KOPT-K1 (cell line): Measurements from ENCODE around the gene NAP1L4.

ENCODE experiments used
- H3K27ac ChIP-seq: fragments of 200-600 bp; sonication (generic); 2 replicates; pipeline ENCODE4 v1.5.1; 2016; ENCODE audit warnings: antibody characterized with exemption, mild to moderate bottlenecking, low read depth, low read length; ENCODE audit not compliant: poor library complexity, severe bottlenecking
- H3K36me3 ChIP-seq: fragments of 200-600 bp; sonication (generic); 2 replicates; pipeline ENCODE4 v1.5.1; 2017; ENCODE audit warnings: antibody characterized with exemption, mild to moderate bottlenecking, low read length, moderate library complexity; ENCODE audit not compliant: insufficient read depth
- H3K9me3 ChIP-seq: fragments of 200-600 bp; sonication (generic); 2 replicates; pipeline ENCODE4 v1.5.1; 2017; ENCODE audit warnings: antibody characterized with exemption, low read length, mild to moderate bottlenecking; ENCODE audit not compliant: insufficient read depth, poor library complexity, severe bottlenecking

NAP1L4 gene

DNA sequence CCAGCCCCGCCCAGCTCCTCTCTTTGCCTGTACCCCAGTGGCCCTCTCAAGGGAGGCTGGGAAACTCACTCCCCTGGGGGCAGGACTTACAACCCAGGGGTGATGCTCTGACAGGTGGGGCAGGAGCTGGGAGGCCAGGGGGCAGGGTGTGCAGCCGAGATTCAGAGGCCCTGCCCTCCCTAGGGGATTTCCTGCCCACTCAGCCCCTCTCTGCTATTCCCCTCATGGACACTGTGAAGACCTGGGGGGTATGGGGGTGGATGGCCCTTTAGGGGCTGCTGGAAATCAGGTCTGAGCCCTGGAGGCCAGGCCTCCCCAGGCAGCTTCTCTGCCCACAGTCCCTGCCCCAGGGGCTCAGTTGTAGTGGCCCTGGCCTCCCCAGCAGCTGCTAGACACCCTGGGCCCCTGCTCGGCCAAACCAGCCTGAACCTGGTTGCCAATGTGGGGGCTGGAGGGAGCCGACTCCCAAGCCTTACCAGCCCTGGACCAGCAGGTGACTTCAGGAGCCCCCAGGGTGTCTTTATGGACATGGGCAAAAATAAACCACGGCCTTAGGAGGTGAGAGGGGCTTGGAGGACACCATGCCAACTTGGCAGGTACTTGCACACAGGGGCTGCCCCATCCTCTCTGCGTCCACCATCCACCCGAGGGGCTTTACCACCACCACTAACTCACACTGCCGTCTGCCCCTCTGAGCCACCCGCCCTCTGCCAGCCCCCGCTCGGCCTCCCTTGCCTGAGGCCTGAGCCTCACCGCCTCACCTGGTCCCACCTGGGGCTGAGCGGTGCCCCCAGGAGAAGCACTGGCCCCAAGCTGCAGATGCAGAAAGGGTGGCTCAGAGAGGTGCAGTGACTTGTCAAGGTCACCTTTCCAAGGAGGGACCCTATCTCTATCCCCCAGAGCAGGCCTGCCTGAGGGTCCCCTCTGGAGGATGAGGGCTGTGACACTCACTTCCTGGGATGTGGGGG is 60.1 kb downstream of the NAP1L4 start:
- no peak overlapping the region for H3K27ac ChIP-seq

DNA sequence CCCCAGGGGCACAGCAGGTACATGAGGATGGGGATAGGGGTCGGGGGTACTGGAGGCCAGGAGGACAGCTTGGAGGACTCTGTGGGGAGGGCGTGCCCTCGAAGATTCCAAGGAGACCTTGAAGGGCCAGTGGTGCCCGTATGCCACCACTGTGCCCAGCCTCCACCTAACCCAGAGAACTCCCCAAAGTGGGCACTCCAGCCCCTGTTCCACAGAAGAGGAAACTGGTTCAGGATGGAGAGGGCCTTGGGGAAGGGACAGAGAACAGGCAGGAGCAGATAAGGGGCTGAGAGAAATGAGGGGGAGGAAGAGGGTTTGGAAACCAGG is 60.7 kb downstream of the NAP1L4 start:
- no peaks in the 10 kb centered on the region for H3K9me3 ChIP-seq
- H3K36me3 ChIP-seq: no peaks in the 10 kb centered on the region
- H3K27ac ChIP-seq: no peak overlapping the region

More for the DNA sequence above, 60.1 kb downstream of the NAP1L4 start:
- peaks cover 5% of the 10 kb centered on the region for H3K9me3 ChIP-seq
- no peaks in the 10 kb centered on the region for H3K36me3 ChIP-seq

DNA sequence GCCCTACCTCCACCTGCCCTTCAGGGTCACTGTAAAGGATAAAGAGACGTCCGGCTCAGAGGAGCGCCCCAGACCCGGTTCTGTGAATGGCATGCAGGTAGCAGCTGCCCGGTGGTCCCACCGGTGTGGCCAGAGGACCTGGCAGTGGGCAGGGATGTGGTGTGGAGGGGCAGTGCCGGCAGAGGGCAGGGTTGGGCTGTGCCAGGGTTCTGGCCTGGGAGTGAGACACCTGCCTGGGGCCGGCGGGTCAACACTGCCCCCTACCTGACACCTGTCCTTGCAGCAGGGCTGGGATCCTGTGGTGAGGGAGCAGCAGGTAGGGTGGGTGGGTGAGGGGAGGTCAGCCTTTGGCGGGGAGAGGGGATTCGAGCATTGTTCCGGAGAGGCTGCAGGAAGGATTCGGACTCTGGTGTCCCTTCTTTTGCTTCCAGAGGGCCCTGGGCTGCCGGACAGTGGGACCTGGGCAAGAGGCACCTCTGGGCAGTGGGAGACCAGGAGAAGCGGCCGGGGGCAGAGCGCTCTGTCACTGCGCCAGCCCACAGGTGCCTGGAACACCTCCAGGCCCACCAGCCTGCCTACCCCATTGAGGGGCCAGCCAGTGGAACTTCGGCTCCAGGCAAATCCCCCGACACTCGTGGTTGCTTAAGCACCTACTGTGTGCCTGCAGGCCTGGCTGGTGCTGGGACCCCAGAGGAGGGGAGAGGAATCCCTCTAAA is 61.3 kb downstream of the NAP1L4 start:
- H3K27ac ChIP-seq: no peak overlapping the region

DNA sequence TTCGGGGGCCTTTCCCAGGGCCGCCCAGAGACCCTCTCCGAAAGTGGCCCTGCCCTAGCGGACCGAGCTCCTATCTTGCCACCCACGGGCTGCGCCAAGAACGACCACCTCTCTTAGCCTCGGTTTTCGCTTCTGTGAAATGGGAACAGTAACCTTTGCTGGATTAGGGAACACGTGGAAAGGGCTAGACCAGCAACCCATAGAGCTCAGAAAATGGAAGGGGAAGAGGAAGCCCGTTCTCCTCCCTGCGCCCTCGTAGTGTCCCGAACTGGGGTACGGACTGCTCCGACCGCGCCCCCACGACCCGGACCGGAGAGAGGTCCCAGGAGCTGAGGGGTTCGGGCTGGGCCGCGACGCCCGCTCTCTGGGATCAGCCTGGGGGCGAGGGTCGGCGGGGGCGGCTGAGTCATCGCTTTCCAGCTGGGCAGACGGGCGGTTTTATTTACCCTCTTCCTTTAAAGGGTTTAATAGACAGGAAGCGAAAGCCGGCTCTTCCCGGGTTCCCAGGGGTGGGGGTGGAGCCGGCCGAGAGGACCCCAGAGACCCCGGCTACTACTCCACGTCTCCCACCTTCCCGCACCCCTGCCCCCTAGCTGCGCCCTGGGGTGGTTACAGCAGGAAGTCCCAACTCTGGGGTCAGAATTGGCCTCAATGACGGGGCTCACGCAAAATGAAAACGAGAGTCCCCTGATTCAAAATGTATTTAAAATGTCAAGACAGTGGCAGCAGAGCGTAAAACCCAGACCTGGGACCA is 62.0 kb downstream of the NAP1L4 start:
- H3K9me3 ChIP-seq: no peaks in the 10 kb centered on the region
- no peak overlapping the region for H3K27ac ChIP-seq
- H3K36me3 ChIP-seq: no peaks in the 10 kb centered on the region

More for the DNA sequence above, 61.3 kb downstream of the NAP1L4 start:
- Histone ChIP-seq H3K36me3 (no peaks in the 10 kb centered on the region), H3K9me3 (no peaks in the 10 kb centered on the region)

DNA sequence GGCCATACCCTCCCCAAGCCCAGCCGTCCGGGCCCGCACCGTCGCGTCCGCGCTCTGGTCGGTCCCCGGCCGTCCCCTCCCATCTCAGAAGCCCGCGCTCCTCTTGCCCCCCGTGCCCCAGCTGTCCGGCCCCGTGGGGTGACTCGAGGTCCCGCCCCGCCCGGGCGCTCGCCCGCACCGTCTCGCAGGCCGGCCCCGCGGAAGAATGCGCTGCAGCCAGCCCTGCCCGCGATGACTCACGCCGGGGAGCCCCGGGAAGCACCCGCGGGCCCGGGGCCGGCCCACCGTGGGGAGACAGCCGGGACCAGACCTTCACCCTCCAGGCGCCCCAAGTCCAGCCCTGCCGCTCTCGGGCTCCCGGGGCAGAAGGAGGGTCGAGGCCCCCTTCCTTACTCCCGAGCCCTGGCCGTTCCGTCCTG is 62.6 kb downstream of the NAP1L4 start:
- H3K9me3 ChIP-seq: no peaks in the 10 kb centered on the region
- H3K27ac ChIP-seq: no peak overlapping the region
- H3K36me3 ChIP-seq: no peaks in the 10 kb centered on the region

DNA sequence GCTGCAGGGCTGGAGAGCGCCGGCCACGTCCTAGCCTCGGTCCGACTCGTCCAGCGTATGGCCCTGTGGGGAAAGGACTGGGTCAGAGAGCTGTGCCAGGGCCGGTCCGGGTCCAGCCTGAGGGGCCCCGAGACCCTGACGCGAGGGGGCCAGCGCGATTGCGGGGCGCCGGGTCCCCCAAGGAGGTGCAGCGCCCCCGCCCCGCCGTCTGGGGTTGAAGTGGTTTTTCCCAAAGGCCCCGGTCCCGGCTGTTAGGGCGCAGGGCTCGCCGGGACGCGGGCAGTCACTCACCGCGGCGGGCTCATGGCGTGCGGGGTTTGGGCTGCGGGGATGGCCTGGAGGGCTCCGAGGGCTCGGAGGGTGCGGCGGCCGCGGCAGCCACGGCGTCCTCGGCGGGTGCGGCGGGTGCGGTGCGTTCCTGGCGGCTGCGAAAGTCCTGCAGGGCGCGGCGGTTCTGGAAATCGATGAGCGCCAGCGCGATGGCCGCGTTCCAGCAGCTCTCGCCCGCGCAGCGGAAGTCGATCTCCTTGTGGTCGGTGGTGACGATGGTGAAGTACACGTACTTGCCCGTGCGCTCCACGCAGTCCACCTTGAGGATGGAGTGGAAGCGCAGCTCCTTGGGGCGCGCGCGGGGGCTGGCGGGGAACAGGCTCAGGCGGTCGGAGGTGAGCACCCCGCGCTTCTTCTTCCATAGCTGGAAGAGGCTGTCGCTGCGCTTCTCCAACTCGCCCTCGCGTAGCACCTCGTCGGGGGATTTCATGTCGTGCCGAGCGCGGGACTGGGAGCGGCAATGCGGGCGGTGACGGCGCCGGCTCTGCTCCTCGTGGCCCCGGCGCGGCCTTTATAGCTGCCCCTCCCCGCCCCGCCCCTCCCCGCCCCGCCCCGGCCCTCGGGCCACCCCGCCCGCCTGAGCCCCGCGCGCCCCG is 63.3 kb downstream of the NAP1L4 start, which contains the start of gene PHLDA2:
Gene PHLDA2, minus strand, starts transcription at position 816 of the 926 bp plus-strand sequence. Its CDS starts 56 bp downstream, at position 760.
- Histone ChIP-seq H3K9me3 (no peaks in the 10 kb centered on the region), H3K27ac (no peak within 1 kb of the TSS), H3K36me3 (no peaks in the 10 kb centered on the region)

DNA sequence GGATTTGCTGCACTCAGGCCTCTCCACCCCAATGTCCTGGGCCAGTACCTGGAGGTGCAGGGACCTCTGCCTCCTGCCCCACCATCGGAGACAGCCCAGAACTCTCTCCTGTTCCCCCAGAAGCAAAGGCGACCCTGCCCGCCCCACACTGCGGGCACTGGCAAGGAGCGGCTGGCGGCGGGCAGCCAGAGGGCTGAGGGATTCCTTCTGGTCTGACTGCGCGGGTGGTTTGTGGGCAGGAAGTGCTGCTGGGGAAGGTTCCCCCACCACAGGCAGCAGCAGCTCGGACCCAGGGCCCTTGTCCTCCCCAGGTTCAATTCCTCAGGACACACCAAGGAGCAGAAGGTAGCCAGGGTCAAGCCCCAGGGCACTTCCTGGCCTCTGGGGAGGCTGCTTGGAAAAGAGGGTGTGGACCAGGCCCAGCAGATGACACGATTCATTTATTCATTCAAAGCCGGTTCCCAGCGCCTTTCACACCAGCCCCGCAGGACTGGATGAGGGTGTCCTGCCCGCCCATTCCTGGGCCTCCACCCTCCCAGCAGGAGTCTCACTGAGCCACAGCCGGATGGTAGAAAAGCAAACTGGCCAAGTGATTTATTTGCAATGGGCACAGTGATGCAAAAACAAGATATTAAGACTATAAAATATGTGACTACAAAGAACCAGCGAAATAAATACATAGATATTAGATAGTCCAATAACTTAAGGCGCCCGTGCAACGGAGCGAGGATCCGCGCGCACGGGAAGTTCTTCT is 64.1 kb downstream of the NAP1L4 start:
- no peak overlapping the region for H3K27ac ChIP-seq
- no peaks in the 10 kb centered on the region for H3K9me3 ChIP-seq
- no peaks in the 10 kb centered on the region for H3K36me3 ChIP-seq

DNA sequence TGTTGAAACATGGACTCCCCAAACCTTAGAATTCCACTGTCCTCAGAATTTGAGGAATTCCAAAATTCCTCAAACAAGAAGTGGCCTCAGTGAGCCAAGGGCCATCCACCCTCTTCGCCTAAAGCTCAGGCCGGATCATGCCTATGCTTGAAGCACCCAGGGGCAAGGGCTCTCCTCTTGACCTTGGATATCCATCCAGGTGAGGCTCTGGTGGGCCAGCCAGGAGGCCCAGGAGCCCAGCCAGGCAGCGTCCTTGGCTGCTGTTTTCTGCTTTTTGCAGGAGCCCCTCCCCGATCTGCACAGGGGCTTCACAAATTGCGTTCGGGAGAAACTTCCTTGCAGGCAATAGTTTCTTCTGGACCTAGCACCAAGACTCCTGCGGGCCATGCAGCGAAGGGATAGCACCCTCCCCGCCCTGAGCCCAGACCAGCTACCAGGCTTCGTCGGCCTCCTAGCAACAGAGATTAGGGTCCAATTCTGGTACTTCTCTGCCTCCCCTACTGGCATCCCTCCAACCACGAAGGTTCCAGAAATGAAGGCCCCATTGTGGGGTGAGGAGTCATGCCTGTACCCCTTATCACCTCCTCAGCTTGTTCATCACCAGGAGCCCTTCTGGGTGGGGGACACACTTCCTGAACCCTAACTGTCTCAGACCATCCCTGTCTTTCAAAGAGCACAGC is 64.9 kb downstream of the NAP1L4 start:
- Histone ChIP-seq H3K27ac (no peak overlapping the region), H3K9me3 (no peaks in the 10 kb centered on the region), H3K36me3 (no peaks in the 10 kb centered on the region)

DNA sequence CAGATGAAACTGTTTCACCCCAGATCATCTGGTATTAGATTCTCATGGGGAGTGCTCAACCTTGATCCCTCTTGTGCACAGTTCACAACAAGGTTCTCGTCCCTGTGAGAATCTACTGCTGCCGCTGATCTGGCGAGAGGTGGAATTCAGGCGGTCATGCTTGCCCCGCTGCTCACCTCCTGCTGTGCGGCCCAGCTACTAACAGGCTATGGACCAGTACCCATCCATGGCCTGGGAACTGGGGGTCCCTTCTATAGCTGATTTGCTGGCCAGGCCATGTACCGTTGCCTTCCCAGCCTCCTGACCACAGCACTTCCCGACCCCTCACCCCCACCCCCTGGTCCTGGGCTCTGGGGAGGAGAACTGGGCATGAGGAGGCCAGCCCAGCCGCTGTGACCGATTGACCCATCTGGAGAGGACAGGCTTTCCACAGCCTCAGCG is 65.5 kb downstream of the NAP1L4 start:
- H3K27ac ChIP-seq: no peak overlapping the region
- H3K36me3 ChIP-seq: no peaks in the 10 kb centered on the region
- H3K9me3 ChIP-seq: no peaks in the 10 kb centered on the region

DNA sequence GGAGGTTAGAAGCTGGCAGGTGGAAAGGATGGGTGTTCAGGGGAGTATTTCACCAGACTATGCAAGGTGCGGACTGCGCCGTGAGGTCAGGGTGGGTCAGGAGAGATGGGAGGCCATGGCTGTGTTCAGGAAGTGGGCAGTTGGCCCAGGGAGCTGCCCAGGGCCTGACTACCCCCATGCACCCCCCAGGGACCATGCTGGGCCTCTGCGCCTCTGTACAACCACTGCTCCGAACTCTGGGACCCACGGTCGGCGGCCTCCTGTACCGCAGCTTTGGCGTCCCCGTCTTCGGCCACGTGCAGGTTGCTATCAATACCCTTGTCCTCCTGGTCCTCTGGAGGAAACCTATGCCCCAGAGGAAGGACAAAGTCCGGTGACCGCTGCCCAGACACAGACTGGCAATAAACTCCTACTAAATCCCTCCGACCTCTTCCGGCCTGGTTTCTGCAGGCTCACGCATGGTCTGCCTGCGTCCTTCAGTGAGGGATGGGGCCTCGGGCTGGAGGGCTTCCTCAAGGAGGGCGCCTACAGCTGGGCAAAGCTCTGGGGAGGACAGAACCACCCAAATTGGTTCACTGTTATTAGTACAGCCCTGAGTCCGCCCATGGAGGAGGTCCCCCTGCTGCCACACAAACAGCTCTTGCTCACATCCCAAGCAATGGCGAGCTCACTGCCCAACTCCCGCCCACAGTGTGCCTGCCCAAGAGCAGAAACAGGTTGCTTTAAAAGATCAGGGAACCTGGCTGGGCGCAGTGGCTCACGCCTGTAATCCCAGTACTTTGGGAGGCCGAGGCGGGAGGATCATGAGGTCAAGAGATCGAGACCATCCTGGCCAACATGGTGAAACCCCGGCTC is 67.1 kb downstream of the NAP1L4 start:
- Histone ChIP-seq H3K27ac (no peak overlapping the region), H3K9me3 (no peaks in the 10 kb centered on the region)

DNA sequence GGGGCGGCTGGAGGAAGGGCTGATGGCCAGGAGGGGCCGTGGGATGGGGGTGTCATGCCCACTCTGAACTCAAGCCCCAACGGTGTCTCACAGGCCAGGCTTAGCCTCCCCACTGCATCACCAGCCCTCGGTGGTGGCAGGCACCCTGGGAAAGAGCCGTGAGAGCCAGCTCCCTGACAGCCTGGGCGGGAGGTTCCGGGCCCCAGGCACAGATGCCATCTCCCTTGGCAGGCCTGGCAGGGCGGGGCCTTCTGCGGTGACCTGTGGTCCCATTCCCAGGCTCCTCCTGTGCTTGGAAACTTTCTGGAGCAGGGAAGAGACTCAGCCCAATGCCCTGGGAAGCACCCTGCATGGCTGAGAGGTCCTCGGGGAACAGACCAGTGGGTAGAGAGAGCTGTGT is 67.7 kb downstream of the NAP1L4 start:
- no peaks in the 10 kb centered on the region for H3K36me3 ChIP-seq
- H3K27ac ChIP-seq: no peak overlapping the region
- H3K9me3 ChIP-seq: no peaks in the 10 kb centered on the region

More for the DNA sequence above, 67.1 kb downstream of the NAP1L4 start:
- H3K36me3 ChIP-seq: no peaks in the 10 kb centered on the region
